HUES64 (cell line): ENCODE data around the gene LAMC3.
A peak's percentile ranks its signal among the peaks of the same experiment; 100 is the strongest.

Experiments used
- H3K27ac ChIP-seq: 2 replicates; pipeline ENCODE4 v1.7.0; 2013; ENCODE audit warnings: low read depth, low read length, inconsistent platforms
- H3K27me3 ChIP-seq: 2 replicates; pipeline ENCODE4 v1.6.1; 2013; ENCODE audit warnings: mild to moderate bottlenecking, low read length; ENCODE audit not compliant: insufficient read depth
- H3K36me3 ChIP-seq: 2 replicates; pipeline ENCODE4 v1.6.1; 2013; ENCODE audit warnings: mild to moderate bottlenecking, low read length; ENCODE audit not compliant: insufficient read depth
- H3K4me1 ChIP-seq: 2 replicates; pipeline ENCODE4 v1.6.1; 2013; ENCODE audit warnings: mild to moderate bottlenecking, low read length, moderate library complexity; ENCODE audit not compliant: insufficient read depth
- H3K4me3 ChIP-seq: 2 replicates; pipeline ENCODE4 v1.5.1; 2013; ENCODE audit warnings: mild to moderate bottlenecking, low read length, moderate library complexity
- H3K9ac ChIP-seq: 2 replicates; pipeline ENCODE4 v1.6.1; 2013; ENCODE audit warnings: mild to moderate bottlenecking, low read depth, low read length
- H3K9me3 ChIP-seq: 2 replicates; pipeline ENCODE4 v1.6.1; 2013; ENCODE audit warnings: low read depth, low read length; ENCODE audit not compliant: insufficient read depth
- WGBS: fragments of 150-250, 120-280 bp; methylation state at CpG from one replicate; pipeline ENCODE4 v1.1.7; 2013; ENCODE audit warnings: missing lambda C conversion rate; 5-methylcytosine and 5-hydroxymethylcytosine counted together

LAMC3 gene

GRCh38 chr9:131027048-131027871 is 18.3 kb downstream of the LAMC3 start:
- Histone ChIP-seq H3K27me3 (no peaks in the 10 kb centered on the region), H3K27ac (no peak overlapping the region), H3K4me1 (no peaks in the 10 kb centered on the region), H3K9ac (no peak overlapping the region), H3K36me3 (no peaks in the 10 kb centered on the region), H3K4me3 (no peak overlapping the region), H3K9me3 (no peaks in the 10 kb centered on the region)
- WGBS: 96% methylated on average over 22 of the region's 23 CpGs

GRCh38 chr9:131027872-131028179 is 18.9 kb downstream of the LAMC3 start:
- Histone ChIP-seq H3K4me3 (no peak overlapping the region), H3K36me3 (no peaks in the 10 kb centered on the region), H3K27me3 (no peaks in the 10 kb centered on the region), H3K27ac (no peak overlapping the region), H3K9me3 (no peaks in the 10 kb centered on the region), H3K4me1 (no peaks in the 10 kb centered on the region), H3K9ac (no peak overlapping the region)
- WGBS: 95% methylated on average over 11 of the region's 11 CpGs

- WGBS: 96% methylated on average over 24 of the region's 24 CpGs
- no peaks in the 10 kb centered on the region for H3K27me3 ChIP-seq
These were observed 19.4 kb downstream of the LAMC3 start for GRCh38 chr9:131028221-131028884.

GRCh38 chr9:131028931-131029573 is 20.1 kb downstream of the LAMC3 start:
- H3K9me3 ChIP-seq: no peaks in the 10 kb centered on the region
- 86% methylated on average over 14 of the region's 14 CpGs for WGBS
- H3K9ac ChIP-seq: no peak overlapping the region
- H3K4me1 ChIP-seq: no peaks in the 10 kb centered on the region
- no peaks in the 10 kb centered on the region for H3K27me3 ChIP-seq
- H3K36me3 ChIP-seq: no peaks in the 10 kb centered on the region
- H3K27ac ChIP-seq: no peak overlapping the region
- no peak overlapping the region for H3K4me3 ChIP-seq

More at GRCh38 chr9:131028221-131028884, 19.4 kb downstream of the LAMC3 start:
- no peak overlapping the region for H3K4me3 ChIP-seq
- H3K4me1 ChIP-seq: no peaks in the 10 kb centered on the region
- no peak overlapping the region for H3K27ac ChIP-seq
- H3K9ac ChIP-seq: no peak overlapping the region
- no peaks in the 10 kb centered on the region for H3K9me3 ChIP-seq
- no peaks in the 10 kb centered on the region for H3K36me3 ChIP-seq

- no peaks in the 10 kb centered on the region for H3K27me3 ChIP-seq
- WGBS: 95% methylated on average over 3 of the region's 3 CpGs
- H3K9me3 ChIP-seq: no peaks in the 10 kb centered on the region
- no peak overlapping the region for H3K4me3 ChIP-seq
- no peaks in the 10 kb centered on the region for H3K4me1 ChIP-seq
- no peaks in the 10 kb centered on the region for H3K36me3 ChIP-seq
- H3K9ac ChIP-seq: no peak overlapping the region
- no peak overlapping the region for H3K27ac ChIP-seq
These were observed 20.6 kb downstream of the LAMC3 start for GRCh38 chr9:131029574-131029952.

- H3K36me3 ChIP-seq: no peaks in the 10 kb centered on the region
- H3K27me3 ChIP-seq: no peaks in the 10 kb centered on the region
- 88% methylated on average over 13 of the region's 13 CpGs for WGBS
- no peak overlapping the region for H3K4me3 ChIP-seq
- H3K9me3 ChIP-seq: no peaks in the 10 kb centered on the region
- peak overlapping the region; percentile 20; the same call in 1 of the 2 replicates for H3K9ac ChIP-seq
- H3K27ac ChIP-seq: no peak overlapping the region
- H3K4me1 ChIP-seq: no peaks in the 10 kb centered on the region
These were observed 21.4 kb downstream of the LAMC3 start for GRCh38 chr9:131030239-131031004.

GRCh38 chr9:131031005-131031641 is 22.1 kb downstream of the LAMC3 start:
- H3K36me3 ChIP-seq: no peaks in the 10 kb centered on the region
- H3K9me3 ChIP-seq: no peaks in the 10 kb centered on the region
- H3K27ac ChIP-seq: no peak overlapping the region
- 89% methylated on average over 17 of the region's 17 CpGs for WGBS
- no peaks in the 10 kb centered on the region for H3K27me3 ChIP-seq
- H3K4me3 ChIP-seq: no peak overlapping the region
- no peaks in the 10 kb centered on the region for H3K4me1 ChIP-seq
- H3K9ac ChIP-seq: peak overlapping the region; percentile 20; the same call in 1 of the 2 replicates

GRCh38 chr9:131031642-131032005 is 22.6 kb downstream of the LAMC3 start:
- Histone ChIP-seq H3K27ac (no peak overlapping the region), H3K9ac (no peak overlapping the region)

GRCh38 chr9:131032384-131032783 is 23.4 kb downstream of the LAMC3 start:
- WGBS: 90% methylated on average over 12 of the region's 12 CpGs
- Histone ChIP-seq H3K4me1 (no peaks in the 10 kb centered on the region), H3K27ac (no peak overlapping the region), H3K9ac (no peak overlapping the region), H3K27me3 (no peaks in the 10 kb centered on the region), H3K9me3 (no peaks in the 10 kb centered on the region), H3K4me3 (no peak overlapping the region), H3K36me3 (no peaks in the 10 kb centered on the region)

More at GRCh38 chr9:131031642-131032005, 22.6 kb downstream of the LAMC3 start:
- H3K36me3 ChIP-seq: no peaks in the 10 kb centered on the region
- no peak overlapping the region for H3K4me3 ChIP-seq
- H3K4me1 ChIP-seq: no peaks in the 10 kb centered on the region
- H3K27me3 ChIP-seq: no peaks in the 10 kb centered on the region
- no peaks in the 10 kb centered on the region for H3K9me3 ChIP-seq
- whole genome bisulfite sequencing: 93% methylated on average over 7 of the region's 7 CpGs

- WGBS: 94% methylated on average over 27 of the region's 27 CpGs
- Histone ChIP-seq H3K27me3 (no peaks in the 10 kb centered on the region), H3K9ac (no peak overlapping the region), H3K4me1 (no peaks in the 10 kb centered on the region), H3K27ac (no peak overlapping the region), H3K9me3 (no peaks in the 10 kb centered on the region), H3K36me3 (no peaks in the 10 kb centered on the region), H3K4me3 (no peak overlapping the region)
These were observed 24.6 kb downstream of the LAMC3 start for GRCh38 chr9:131033269-131034224.
